HG02763 (cell line): ENCODE measurements around the gene NSUN2.

Source experiments
- ATAC-seq: cut with Tn5 transposase; IDR thresholded peaks from one replicate; pipeline ENCODE4 v1.9.1; 2021; ENCODE audit warnings: mild to moderate bottlenecking, moderate library complexity; ENCODE audit not compliant: unreplicated experiment

Gene NSUN2

GRCh38 chr5:6567068-6567467, 65.8 kb downstream of the NSUN2 start:
- no peak for ATAC-seq

DNA sequence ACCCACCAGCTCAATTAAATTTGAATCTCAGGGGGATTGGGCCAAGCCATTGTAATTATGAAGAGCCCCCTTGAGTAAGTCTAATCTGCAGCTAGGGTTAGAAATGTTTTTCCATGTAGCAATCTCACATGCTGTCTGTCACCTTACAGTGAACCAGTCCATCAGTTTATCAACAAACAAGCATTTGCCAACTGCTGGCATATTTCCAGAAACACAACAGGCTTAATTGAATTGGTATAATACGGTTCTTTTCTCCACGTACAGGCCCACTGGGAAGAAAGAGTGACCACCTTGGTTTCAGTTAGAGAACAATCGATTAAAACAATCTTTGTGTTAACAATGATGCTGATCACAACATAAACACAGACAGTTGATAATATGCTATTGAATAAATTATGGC, 67.4 kb downstream of the NSUN2 start:
- ATAC-seq = no peak

- no peak for ATAC-seq
These were observed 74.9 kb downstream of the NSUN2 start for GRCh38 chr5:6557807-6558575.

DNA sequence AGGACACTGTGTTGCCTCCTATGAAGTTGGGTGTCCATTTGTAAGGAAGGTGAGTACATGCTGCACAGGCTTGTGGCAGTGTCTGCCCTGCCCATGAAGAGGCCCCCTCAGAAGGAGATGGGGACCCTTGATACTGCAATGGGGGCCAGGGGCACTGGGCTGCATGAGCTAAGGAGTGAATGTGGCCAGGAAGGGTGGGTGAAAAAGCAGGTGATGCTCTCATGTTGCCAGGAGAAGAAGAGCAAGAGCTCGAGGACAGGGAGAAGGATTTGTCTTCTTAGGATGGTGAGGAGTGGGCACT, 76.1 kb downstream of the NSUN2 start:
- ATAC-seq = no peak

DNA sequence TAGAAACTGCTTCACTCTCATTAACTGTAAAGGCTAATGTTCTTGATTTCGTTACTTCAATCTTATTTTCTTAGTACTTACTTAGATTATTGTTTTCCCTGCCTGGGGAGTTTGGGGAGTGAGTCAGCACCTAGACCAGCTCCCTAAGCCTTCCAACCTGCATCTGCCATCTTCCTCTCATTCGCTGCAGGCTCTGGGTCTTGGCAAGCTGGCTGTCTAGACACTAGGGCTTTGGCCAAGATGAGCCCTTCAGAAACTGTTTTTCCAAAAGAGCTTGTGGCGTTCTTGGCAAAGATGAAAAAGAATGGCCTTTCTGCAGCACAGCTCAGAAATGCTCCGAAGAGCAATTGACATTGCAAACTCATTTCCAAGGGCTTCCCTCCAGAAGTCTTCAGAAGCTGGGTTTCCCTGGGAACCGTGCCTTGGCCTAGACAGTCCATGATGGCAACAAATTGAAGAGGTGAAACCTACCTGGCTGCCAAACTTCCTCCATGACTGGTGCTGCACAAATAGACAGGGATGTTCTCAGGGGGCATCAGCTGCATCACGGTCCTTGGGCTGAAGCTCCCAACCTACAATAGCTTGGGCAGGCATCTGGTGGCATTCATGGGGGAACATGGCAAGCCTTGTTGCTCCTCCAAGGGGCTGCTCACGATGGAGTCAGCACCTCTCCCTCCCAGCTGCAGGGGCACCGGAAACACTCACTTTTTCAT, 76.6 kb downstream of the NSUN2 start:
- ATAC-seq = no peak

DNA sequence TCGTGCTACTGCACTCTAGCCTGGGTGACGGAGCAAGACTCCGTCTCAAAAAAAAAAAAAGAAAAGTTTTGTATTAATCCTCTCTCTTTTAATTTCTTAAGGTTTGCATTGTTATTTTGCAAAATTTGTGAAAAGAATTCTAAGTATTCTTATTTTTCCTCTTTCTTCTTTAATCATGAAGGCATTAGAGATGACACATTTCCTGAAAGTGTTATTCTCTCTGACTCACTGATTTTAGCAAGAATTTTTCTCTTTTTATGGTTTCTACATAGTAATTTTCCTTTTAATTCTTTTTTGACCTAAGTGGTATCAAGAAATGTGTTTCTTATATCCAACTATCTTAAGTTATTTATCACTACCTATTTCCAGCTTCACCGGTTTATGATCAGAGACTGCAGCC, 78.0 kb downstream of the NSUN2 start:
- no peak for ATAC-seq

DNA sequence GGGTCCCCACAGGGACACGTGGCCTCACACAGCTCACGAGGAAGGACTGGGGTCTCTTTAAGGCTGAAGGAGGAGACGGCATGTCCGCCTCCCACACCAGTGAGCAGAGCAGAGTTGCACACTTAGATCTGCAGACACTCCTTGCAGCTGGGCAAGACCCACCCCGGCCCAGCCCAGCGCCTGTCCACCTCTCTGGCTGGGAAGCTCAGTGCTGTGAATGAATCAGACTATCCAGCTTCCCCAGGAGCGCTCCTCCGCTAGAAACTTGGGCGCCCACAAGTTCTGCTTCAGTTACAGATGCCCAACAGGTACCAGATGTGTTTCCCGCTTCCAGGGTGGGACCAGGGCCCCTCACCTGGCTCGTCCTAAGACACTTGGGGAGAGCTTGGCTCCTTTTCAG, 78.9 kb downstream of the NSUN2 start:
- no peak for ATAC-seq

GRCh38 chr5:6552612-6553011, 80.2 kb downstream of the NSUN2 start:
- ATAC-seq = no peak

DNA sequence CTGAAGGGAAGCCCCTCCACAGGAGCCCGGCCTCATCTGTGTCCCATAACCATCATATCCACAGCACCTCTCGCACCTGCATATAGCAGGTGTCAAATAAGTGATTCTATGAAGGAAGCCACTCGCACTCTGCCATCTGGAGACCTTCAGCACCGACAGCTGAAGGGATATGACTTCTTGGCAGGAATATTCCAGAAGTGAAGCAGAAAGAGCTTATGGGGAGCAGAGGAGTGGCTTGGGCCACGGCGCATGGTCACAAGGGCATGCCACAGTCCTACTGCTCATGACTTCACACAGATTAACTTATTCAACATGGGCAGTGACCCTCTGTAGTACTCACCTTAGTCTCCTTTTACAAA, 80.9 kb downstream of the NSUN2 start:
- no peak for ATAC-seq

GRCh38 chr5:6551287-6551954, 81.4 kb downstream of the NSUN2 start:
- no peak for ATAC-seq

GRCh38 chr5:6550628-6551027, 82.2 kb downstream of the NSUN2 start:
- no peak for ATAC-seq
